Measurements from ENCODE around the gene PTBP2.

GRCh38 chr1:96722958-96723357, 1.4 kb downstream of the PTBP2 start:
- TF ChIP-seq, protein P1, sequence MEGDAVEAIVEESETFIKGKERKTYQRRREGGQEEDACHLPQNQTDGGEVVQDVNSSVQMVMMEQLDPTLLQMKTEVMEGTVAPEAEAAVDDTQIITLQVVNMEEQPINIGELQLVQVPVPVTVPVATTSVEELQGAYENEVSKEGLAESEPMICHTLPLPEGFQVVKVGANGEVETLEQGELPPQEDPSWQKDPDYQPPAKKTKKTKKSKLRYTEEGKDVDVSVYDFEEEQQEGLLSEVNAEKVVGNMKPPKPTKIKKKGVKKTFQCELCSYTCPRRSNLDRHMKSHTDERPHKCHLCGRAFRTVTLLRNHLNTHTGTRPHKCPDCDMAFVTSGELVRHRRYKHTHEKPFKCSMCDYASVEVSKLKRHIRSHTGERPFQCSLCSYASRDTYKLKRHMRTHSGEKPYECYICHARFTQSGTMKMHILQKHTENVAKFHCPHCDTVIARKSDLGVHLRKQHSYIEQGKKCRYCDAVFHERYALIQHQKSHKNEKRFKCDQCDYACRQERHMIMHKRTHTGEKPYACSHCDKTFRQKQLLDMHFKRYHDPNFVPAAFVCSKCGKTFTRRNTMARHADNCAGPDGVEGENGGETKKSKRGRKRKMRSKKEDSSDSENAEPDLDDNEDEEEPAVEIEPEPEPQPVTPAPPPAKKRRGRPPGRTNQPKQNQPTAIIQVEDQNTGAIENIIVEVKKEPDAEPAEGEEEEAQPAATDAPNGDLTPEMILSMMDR (IDR thresholded peaks at IDR 0.05): no peak
- TF ChIP-seq POLR2A (IDR thresholded peaks at IDR 0.05): no peak

Data from body of pancreas (tissue), 4 donors.